ENCODE measurements around the gene RPS6KA5. TPM values are rescaled to one million over a fixed set of nuclear protein-coding genes. Genes with fewer than 3 reads are reported as not detected.
"Not testable (repeated sequence)": the region's sequence is repeated elsewhere in the genome, so short reads cannot be mapped to it uniquely, and the experiment has no call there.

Gene RPS6KA5
- total and polyA plus RNA-seq, 9 of the 15 experiments (the other 6 are each of a cell fraction or from before 2014, with no cell fraction given) = 0.88 to 7.7 (median 4.7) TPM

GRCh38 chr14:90953643-90954042, 106.8 kb downstream of the RPS6KA5 start:
- H2AFZ ChIP-seq (ENCODE audit: low read depth, low read length); H3K27me3 ChIP-seq (ENCODE audit: control insufficient read depth in 2 of 2, insufficient read depth in 2 of 2, low read length in 2 of 2); in situ Hi-C loops (cut with MboI); POLR2A ChIA-PET; H3K4me3 ChIP-seq; H3K4me2 ChIP-seq (ENCODE audit: insufficient read depth, low read length); H3K4me1 ChIP-seq (replicated peaks in 1 of 2; ENCODE audit: control insufficient read depth in 2 of 2, insufficient read depth in 2 of 2, low read length in 2 of 2); H4K20me1 ChIP-seq (replicated peaks; ENCODE audit: control insufficient read depth, insufficient read depth, low read length); H3K79me2 ChIP-seq (ENCODE audit: control insufficient read depth, insufficient read depth, low read length); CTCF ChIA-PET (ENCODE audit: low intra/inter-chr PET ratio); H3K27ac ChIP-seq (ENCODE audit: extremely low read depth, low read depth, low read length); intact Hi-C loops (cut with micrococcal nuclease); DNase-seq (ENCODE audit: extremely low read depth in 1 of 4, low spot score in 3 of 4); ATAC-seq; BruUV-seq (replicated peaks); H3K9ac ChIP-seq (ENCODE audit: insufficient read depth in 1 of 2, low read depth in 2 of 2, low read length in 2 of 2); H3K9me1 ChIP-seq (ENCODE audit: control insufficient read depth, insufficient read depth, low read length); H3K36me3 ChIP-seq (ENCODE audit: control insufficient read depth, insufficient read depth, low read length); FAIRE-seq; H3K9me3 ChIP-seq (replicated peaks; ENCODE audit: control insufficient read depth, insufficient read depth, low read depth, low read length): not testable (repeated sequence)
- WGBS (ENCODE audit: insufficient coverage, low coverage, missing lambda C conversion rate) = 0% methylated on average over 1 of the region's 2 CpGs
- TF ChIP-seq MGA (IDR thresholded peaks at IDR 0.05) (peak; percentile 44; the same call in 1 of the 2 replicates), ESRRA (IDR thresholded peaks at IDR 0.05; ENCODE audit: borderline replicate concordance, low read depth) (peak; percentile 71), SOX6 (IDR thresholded peaks at IDR 0.05) (peak; percentile 88), ZNF445 (CRISPR knock-in tag; IDR thresholded peaks at IDR 0.05; ENCODE audit: low read depth) (peak; percentile 91), L3MBTL2 (IDR thresholded peaks at IDR 0.05) (peak; percentile 54; the same call in 1 of the 2 replicates)
